Measurements from ENCODE around the gene NFE2L1.

Gene NFE2L1

GRCh38 chr17:48037838-48038323 lies 10.3 kb upstream of the NFE2L1 start:
- no peak for TF ChIP-seq TAF1 (IDR thresholded peaks at IDR 0.05; ENCODE audit: borderline replicate concordance, low read depth, low read length)
- no peak for TF ChIP-seq POLR2AphosphoS5 (IDR thresholded peaks at IDR 0.05; ENCODE audit: low read depth, low read length)
- no peak for TF ChIP-seq POLR2A (IDR thresholded peaks at IDR 0.05; ENCODE audit: low read depth, low read length)
- FAIRE-seq (peak; percentile 56), DNase-seq (ENCODE audit: insufficient read length) (no peak)

DNA sequence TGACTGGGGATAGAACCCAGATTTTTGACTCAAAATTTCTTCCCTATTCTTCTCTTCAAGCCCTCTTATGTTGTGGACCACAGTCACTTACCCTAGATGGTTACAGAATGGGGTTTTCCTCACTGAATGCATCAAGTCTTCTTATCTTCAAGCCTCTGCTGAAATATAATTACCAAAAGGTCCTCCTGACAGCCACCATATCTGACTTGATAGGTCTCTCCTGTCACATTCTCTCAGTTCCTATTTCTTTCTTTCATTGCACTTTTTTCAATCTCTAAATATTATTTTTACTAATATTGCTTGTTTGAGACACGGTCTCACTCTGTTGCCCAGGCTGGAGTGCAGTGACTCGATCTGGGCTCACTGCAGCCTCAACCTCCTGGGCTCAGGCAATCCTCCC lies 9.5 kb upstream of the NFE2L1 start:
- no peak for DNase-seq (ENCODE audit: insufficient read length)
- no peak for FAIRE-seq
- TF ChIP-seq POLR2A (IDR thresholded peaks at IDR 0.05; ENCODE audit: low read depth, low read length): no peak
- TF ChIP-seq POLR2AphosphoS5 (IDR thresholded peaks at IDR 0.05; ENCODE audit: low read depth, low read length): no peak
- no peak for TF ChIP-seq TAF1 (IDR thresholded peaks at IDR 0.05; ENCODE audit: borderline replicate concordance, low read depth, low read length)

GRCh38 chr17:48043176-48043575 lies 5.0 kb upstream of the NFE2L1 start:
- FAIRE-seq (no peak), DNase-seq (ENCODE audit: insufficient read length) (no peak)
- no peak for TF ChIP-seq TAF1 (IDR thresholded peaks at IDR 0.05; ENCODE audit: borderline replicate concordance, low read depth, low read length)

DNA sequence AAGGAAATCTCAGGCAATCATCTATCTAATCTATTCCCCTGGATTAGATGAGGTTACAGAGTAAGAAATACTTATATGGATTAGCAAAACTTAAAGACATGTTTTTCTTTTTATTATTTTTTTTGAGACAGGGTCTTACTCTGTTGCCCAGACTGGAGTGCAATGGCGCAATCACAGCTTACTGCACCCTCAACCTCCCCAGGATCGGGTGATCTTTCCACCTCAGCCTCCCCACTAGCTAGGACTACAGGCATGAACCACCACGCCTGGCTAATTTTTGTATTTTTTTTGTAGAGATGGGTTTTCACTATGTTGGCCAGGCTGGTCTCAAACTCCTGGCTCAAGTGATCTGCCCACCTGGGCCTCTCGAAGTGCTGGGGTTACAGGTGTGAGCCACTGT lies 3.3 kb upstream of the NFE2L1 start:
- no peak for DNase-seq (ENCODE audit: insufficient read length)
- TF ChIP-seq POLR2AphosphoS5 (IDR thresholded peaks at IDR 0.05; ENCODE audit: low read depth, low read length) (no peak), POLR2A (IDR thresholded peaks at IDR 0.05; ENCODE audit: low read depth, low read length) (no peak), TAF1 (IDR thresholded peaks at IDR 0.05; ENCODE audit: borderline replicate concordance, low read depth, low read length) (no peak)
- no peak for FAIRE-seq

- no peak for TF ChIP-seq POLR2A (IDR thresholded peaks at IDR 0.05; ENCODE audit: low read depth, low read length)
- no peak for TF ChIP-seq TAF1 (IDR thresholded peaks at IDR 0.05; ENCODE audit: borderline replicate concordance, low read depth, low read length)
- TF ChIP-seq POLR2AphosphoS5 (IDR thresholded peaks at IDR 0.05; ENCODE audit: low read depth, low read length): no peak
- no peak for FAIRE-seq
Measured at GRCh38 chr17:48045316-48046001, 2.7 kb upstream of the NFE2L1 start.

GRCh38 chr17:48046296-48046695 lies 1.9 kb upstream of the NFE2L1 start:
- TF ChIP-seq POLR2A (IDR thresholded peaks at IDR 0.05; ENCODE audit: low read depth, low read length) (no peak), TAF1 (IDR thresholded peaks at IDR 0.05; ENCODE audit: borderline replicate concordance, low read depth, low read length) (no peak), POLR2AphosphoS5 (IDR thresholded peaks at IDR 0.05; ENCODE audit: low read depth, low read length) (no peak)
- DNase-seq (ENCODE audit: insufficient read length) (no peak), FAIRE-seq (no peak)

More at GRCh38 chr17:48045316-48046001, 2.7 kb upstream of the NFE2L1 start:
- DNase-seq (ENCODE audit: insufficient read length): no peak

- DNase-seq (ENCODE audit: insufficient read length): no peak
- TF ChIP-seq TAF1 (IDR thresholded peaks at IDR 0.05; ENCODE audit: borderline replicate concordance, low read depth, low read length): no peak
- peak; percentile 83; the same call in 1 of the 2 replicates for TF ChIP-seq POLR2A (IDR thresholded peaks at IDR 0.05; ENCODE audit: low read depth, low read length)
- TF ChIP-seq POLR2AphosphoS5 (IDR thresholded peaks at IDR 0.05; ENCODE audit: low read depth, low read length): peak; percentile 86
- FAIRE-seq: no peak
Measured at GRCh38 chr17:48047113-48047740, 932 bp upstream of the NFE2L1 start.

GRCh38 chr17:48048384-48049126 lies 396 bp downstream of the NFE2L1 start:
- TF ChIP-seq POLR2A (IDR thresholded peaks at IDR 0.05; ENCODE audit: low read depth, low read length) (peak; percentile 61), TAF1 (IDR thresholded peaks at IDR 0.05; ENCODE audit: borderline replicate concordance, low read depth, low read length) (no peak; the same call in 1 of the 2 replicates), POLR2AphosphoS5 (IDR thresholded peaks at IDR 0.05; ENCODE audit: low read depth, low read length) (peak; percentile 76)
- DNase-seq (ENCODE audit: insufficient read length): no peak
- peak; percentile 50 for FAIRE-seq

- TF ChIP-seq TAF1 (IDR thresholded peaks at IDR 0.05; ENCODE audit: borderline replicate concordance, low read depth, low read length) (no peak), POLR2AphosphoS5 (IDR thresholded peaks at IDR 0.05; ENCODE audit: low read depth, low read length) (no peak), POLR2A (IDR thresholded peaks at IDR 0.05; ENCODE audit: low read depth, low read length) (no peak)
- DNase-seq (ENCODE audit: insufficient read length) (no peak), FAIRE-seq (no peak)
Measured at GRCh38 chr17:48051283-48051682, 3.1 kb downstream of the NFE2L1 start.

DNA sequence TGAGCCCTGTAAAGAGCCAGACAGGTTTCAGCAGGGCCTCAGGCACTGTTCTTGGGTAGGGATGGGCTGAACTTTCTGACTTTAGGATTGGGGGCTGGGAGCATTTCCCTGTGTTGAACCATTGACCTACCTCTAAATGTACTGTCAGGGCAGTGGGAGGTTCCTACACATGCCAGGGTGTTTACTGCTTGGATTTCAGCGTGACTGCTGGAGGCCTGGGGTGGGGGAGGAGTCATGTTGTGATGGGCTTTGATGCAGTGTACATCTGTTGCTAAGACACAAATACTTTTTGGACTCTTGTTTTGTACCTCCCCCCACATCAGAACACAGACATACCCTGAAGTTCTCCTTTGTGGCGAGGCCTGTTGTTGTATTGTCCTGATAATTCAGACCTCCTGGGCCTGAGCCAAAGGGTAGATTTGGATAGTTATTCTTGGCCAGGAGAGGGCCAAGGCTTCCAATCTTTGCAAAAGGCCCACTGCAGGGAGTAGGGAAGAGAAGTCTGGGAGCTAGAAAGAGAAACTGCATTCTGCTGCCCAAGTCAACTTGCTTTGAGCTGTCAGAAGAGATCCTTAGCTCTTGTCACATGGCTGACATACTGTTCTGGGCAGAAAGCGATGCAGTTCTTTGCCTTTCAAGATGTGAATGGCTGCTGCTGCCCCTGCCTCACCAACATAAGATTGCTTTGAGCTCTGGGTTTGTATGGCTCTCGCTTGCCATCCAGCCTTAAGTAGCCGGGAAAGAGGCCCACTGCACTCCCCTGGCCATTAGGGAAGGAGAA lies 3.7 kb downstream of the NFE2L1 start:
- FAIRE-seq (no peak), DNase-seq (ENCODE audit: insufficient read length) (no peak)
- no peak for TF ChIP-seq POLR2A (IDR thresholded peaks at IDR 0.05; ENCODE audit: low read depth, low read length)
- TF ChIP-seq TAF1 (IDR thresholded peaks at IDR 0.05; ENCODE audit: borderline replicate concordance, low read depth, low read length): no peak
- no peak for TF ChIP-seq POLR2AphosphoS5 (IDR thresholded peaks at IDR 0.05; ENCODE audit: low read depth, low read length)
